ENCODE data around the gene GRIK3.
"Not testable (repeated sequence)": the region's sequence is repeated elsewhere in the genome, so short reads cannot be mapped to it uniquely, and the experiment has no call there.

Gene GRIK3

GRCh38 chr1:36909359-36909758 lies 125.0 kb downstream of the GRIK3 start:
- not testable (repeated sequence) for DNase-seq (ENCODE audit: low read depth)

- no peak for DNase-seq (ENCODE audit: low read depth)
Measured at GRCh38 chr1:36908096-36908495, 126.2 kb downstream of the GRIK3 start.

GRCh38 chr1:36906555-36906954 lies 127.8 kb downstream of the GRIK3 start:
- DNase-seq (ENCODE audit: low read depth): no peak

DNA sequence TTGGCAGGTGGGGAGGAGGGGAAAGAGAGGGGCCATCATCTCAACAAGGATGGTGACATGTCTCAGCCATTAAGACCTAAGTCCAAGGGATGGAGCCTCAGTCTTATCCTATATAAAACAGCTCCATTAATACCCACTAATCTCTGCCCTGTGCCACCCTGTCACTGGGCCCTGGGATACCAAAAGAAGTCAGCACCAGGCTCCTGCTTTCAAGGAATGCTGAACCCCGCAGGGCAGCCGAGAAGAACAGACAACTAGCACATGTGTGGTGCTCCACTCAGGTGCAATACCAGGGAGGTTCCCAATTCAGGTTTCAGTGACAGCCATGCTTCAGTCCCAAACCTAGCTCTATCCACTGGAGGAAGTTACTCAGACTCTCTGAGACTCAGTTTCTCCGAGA lies 128.4 kb downstream of the GRIK3 start:
- DNase-seq (ENCODE audit: low read depth): no peak

DNA sequence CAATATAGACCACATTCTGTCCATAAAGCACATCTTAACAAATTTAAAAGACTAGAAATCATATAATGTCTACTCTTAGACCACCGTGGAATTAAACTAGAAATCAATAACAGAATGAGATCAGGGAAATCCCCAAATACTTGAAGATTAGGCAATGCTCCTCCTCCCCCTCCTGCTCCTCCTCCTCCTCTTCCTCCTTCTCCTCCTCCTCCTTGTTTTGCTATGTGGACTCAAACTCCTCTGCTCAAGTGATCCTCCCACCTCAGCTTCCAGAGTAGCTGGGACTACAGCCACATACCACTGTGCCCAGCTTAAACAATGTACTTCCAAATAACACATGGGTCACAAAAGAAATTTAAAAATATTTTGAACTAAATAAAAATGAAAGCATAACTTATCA lies 134.2 kb downstream of the GRIK3 start:
- no peak for DNase-seq (ENCODE audit: low read depth)

- DNase-seq (ENCODE audit: low read depth): not testable (repeated sequence)
Measured at GRCh38 chr1:36897813-36898212, 136.5 kb downstream of the GRIK3 start.

GRCh38 chr1:36894824-36895223 lies 139.5 kb downstream of the GRIK3 start:
- no peak for DNase-seq (ENCODE audit: low read depth)

GRCh38 chr1:36890776-36891175 lies 143.5 kb downstream of the GRIK3 start:
- DNase-seq (ENCODE audit: low read depth): no peak

DNA sequence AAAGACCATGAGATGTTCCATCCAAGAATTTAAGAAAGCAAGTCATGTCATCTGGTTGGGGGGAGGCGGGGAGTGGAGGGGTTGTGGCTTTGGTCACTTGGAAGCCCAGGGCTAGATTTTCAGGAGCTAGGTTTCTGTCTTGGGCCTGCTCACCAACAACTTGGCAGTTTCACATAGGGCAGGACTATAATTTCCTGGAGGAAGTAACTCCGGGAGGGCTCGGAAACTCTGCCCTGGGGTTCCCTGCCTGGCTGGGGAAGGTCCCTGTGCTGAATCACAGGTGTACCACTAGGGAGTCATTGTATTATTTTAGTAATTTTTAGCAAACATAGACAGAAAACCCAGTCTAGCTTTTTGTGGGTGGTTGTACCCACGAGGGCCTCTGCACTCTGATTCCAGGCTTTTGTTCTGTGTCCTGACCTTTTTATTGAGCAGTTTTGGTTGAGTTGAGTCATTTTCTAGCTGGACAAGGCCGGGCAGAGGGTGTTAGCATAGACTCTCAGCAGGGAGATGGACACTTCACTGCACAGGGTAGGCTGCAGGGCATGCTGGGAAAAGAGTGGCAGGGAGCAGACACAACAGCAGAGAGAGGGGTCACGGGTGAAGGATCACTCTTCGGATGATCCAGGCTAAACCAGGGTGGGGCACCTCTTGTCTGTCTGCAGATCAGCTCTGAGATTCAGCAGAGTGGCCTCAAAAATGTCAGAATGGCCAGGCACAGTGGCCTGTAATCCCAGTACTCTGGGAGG lies 144.7 kb downstream of the GRIK3 start:
- DNase-seq (ENCODE audit: low read depth): no peak

DNA sequence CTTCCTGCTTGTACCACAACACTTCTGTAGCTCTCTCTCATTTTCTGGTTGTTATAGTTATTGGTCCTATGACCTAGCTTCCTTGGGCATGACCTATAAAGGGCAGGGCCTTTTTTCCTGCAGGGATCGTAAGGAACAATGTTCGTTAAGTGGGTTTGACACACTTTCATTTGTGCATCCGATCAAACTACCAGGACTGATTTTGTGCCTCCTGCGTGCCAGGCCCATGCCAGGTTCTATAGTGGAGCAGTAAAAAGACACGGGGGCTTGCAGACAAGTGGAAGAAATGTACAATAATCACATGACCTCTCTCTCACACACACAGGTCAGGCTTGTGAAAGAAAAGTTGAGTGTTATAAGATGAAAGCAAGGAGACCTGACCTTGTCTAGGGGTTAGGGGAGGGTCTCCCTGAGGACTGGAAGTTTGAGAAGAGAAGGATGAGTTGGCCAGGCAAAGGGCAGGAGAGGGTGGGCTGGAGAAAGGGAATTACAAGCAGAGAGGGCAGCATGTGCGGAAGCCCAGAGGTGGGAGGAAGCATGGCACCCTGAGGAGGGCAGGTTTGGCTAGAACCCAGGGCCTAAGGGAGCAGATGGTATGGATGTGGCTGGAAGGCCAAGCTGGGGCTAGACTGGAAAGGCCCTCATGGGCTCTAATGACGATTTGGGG lies 145.4 kb downstream of the GRIK3 start:
- DNase-seq (ENCODE audit: low read depth): no peak

DNA sequence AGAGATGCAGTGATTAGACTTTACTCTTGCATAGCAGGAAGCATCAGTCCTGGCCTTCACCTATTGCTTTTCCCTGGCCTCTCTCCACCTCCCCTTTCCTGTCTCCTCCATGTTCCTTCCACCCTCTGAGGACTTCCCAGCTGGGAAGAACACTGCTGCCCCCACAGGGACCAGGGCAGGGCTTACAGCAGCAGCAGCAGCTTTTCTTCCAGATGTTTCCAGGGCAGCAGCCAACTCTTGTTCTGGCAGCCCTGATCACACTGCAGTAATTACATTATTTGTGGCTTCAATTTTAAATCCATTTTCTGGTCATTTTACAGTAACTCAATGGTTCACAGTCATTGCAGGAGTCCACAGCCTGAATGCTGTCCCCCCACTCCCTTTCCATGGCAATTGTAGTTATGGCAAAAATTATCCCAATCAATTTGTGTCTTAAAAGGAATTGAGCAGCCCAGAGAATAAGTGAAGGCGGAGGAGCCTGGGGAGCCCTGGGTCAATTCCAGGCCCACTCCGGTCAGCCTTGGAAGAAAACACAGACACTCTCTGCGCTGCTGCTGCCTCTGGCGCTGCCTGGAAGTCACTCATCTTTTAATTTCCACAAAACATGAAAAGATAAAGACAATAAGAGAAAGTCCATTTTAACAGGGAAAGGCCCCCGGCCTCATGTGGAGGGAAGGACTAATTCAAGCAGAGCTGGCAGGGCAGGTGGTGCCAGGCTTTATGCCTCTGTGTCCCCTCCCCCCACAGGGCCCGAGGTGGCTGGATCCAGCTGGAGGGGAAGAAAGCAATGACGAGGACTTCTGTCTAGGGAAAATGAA lies 148.6 kb downstream of the GRIK3 start:
- DNase-seq (ENCODE audit: low read depth): no peak

DNA sequence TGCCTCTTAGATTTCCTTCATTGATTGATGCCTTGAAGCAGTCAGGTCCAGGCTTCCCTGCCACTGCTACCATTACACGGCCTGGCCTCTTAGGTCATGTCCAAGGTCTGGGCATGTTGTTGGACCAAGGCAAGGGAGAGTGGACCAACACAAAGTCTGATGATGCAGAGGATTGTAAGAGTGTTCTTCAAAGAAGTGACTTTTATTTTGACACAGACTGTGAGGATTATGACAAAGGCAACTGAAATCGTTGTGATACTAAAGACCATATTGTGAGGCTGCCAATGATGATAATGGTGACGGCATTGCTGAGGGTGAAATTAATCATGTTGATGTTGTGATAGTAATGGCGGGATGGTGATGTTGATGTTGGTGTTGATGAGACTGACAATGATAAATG lies 149.5 kb downstream of the GRIK3 start:
- DNase-seq (ENCODE audit: low read depth): no peak

DNA sequence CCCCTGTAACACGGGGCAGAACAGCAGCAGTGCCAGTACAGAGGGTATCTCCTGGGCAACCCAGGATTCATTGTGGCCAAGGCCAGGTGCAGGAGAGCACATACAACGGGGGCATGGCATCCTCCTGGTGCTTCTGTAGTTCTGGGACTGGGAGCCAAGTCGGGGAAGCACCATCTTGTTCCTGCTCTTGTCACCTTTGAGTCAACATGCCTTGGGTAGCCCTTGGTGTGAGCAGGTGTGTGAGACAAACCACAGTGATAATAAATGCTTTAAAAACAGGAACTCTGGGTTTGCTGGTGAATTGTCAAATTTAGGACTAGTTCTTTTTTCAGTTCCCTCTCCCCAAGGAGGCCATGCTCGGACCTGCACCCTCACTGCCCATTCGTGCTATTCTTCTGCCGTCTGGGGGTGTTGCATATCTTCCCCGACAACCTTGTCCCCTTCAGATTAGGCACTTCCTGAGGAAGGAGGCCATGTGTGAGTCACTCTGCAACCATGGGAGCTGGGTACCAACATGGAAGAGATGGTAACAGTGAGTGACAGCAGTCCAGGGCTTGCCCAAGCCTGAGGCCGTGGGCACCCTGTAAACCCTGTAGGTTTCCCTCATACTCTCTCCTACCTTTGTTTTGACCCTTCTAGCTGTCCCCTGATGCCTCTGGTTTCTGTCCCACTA lies 150.2 kb downstream of the GRIK3 start:
- DNase-seq (ENCODE audit: low read depth): no peak

- no peak for DNase-seq (ENCODE audit: low read depth)
Measured at GRCh38 chr1:36883315-36883949, 150.9 kb downstream of the GRIK3 start.

GRCh38 chr1:36882536-36883285 lies 151.6 kb downstream of the GRIK3 start:
- no peak for DNase-seq (ENCODE audit: low read depth)

- no peak for DNase-seq (ENCODE audit: low read depth)
Measured at GRCh38 chr1:36881541-36881940, 152.8 kb downstream of the GRIK3 start.

GRCh38 chr1:36881068-36881405 lies 153.3 kb downstream of the GRIK3 start:
- no peak for DNase-seq (ENCODE audit: low read depth)

GRCh38 chr1:36880155-36881067 lies 153.9 kb downstream of the GRIK3 start:
- DNase-seq (ENCODE audit: low read depth): no peak

DNA sequence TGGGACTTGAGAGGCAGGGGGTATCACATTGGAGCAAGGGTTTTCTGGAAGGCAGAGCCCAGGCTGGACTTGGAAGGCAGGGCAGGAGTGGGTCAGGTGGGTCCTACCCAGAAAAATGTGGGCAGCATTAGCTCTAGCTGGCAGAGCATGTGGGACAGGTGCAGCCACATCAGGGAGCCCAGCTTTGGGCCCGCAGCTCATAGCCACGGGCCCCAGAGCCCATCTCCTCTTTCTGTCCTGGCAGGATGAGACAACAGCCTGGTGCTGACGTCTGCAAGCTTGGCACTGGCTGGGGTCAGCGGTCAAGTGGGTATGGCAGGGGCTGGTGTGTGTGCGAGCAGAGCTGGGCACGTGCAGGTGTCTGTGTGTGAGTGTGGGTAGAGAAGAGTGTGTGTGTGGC lies 154.7 kb downstream of the GRIK3 start:
- DNase-seq (ENCODE audit: low read depth): no peak

DNA sequence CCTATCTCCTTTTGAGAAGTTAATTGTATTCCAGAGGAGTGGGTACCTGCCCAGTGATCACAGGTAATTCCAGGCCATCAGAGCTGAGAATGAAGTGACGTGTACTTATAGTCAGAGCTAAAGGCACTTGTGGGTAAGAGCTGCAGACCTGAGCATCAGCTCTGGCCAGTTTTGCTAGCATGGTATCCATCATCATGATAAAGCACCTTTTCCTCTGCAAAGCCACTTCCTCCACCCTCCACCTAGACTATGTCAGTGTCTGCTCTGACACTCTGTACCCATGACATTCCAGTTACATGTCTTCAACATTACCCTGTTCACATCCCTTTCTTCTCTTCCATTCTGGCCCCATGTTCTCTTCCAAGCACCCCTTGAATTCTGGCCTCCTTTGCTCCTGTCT lies 157.3 kb downstream of the GRIK3 start:
- no peak for DNase-seq (ENCODE audit: low read depth)
